HepG2 (cell line): ENCODE results near the gene ALCAM. TPM values are rescaled to one million over a fixed set of nuclear protein-coding genes. Genes with fewer than 3 reads are reported as not detected.

ENCODE experiments used
- AKAP8 ChIP-seq: sonication (generic); formaldehyde crosslinking; IDR thresholded peaks from 2 replicates; pipeline ENCODE4 v1.5.1; 2020; ENCODE audit warnings: mild to moderate bottlenecking, missing genetic modification reagents
- E2F2 ChIP-seq: sonication (generic); formaldehyde crosslinking; IDR thresholded peaks from 2 replicates; pipeline ENCODE4 v1.4.0; 2020; ENCODE audit warnings: missing genetic modification reagents, borderline replicate concordance
- HNF4G ChIP-seq, 2 experiments: sonication (generic) in 1 of 2; formaldehyde crosslinking in 1 of 2; IDR thresholded peaks; 2 replicates each; pipeline versions ENCODE4 v1.4.0 to v1.6.1; 2011 to 2020; ENCODE audit warnings: borderline replicate concordance in 2 of 2, low read depth in 2 of 2, mild to moderate bottlenecking in 2 of 2, low read length in 1 of 2, missing genetic modification reagents in 1 of 2, moderate library complexity in 1 of 2
- MTA1 ChIP-seq: sonication (generic); formaldehyde crosslinking; IDR thresholded peaks from 2 replicates; pipeline ENCODE4 v1.4.0; 2020; ENCODE audit warnings: missing genetic modification reagents, mild to moderate bottlenecking, borderline replicate concordance
- NFE2L1 ChIP-seq: sonication (generic); formaldehyde crosslinking; IDR thresholded peaks from 2 replicates; pipeline ENCODE4 v1.4.0; 2020; ENCODE audit warnings: missing genetic modification reagents, mild to moderate bottlenecking, borderline replicate concordance
- NFYC ChIP-seq: IDR thresholded peaks from 2 replicates; pipeline ENCODE4 v1.6.1; 2016; ENCODE audit warnings: missing genetic modification reagents, missing compliant biosample characterization
- POLR2AphosphoS5 ChIP-seq: IDR thresholded peaks from 2 replicates; pipeline ENCODE4 v1.6.1; 2012; ENCODE audit warnings: low read depth, low read length
- RBAK ChIP-seq: sonication (generic); formaldehyde crosslinking; IDR thresholded peaks from 2 replicates; pipeline ENCODE4 v1.5.1; 2020; ENCODE audit warnings: mild to moderate bottlenecking, missing genetic modification reagents
- SOX13 ChIP-seq, 3 experiments: fragments of 450-650 bp in 1 of 3; sonication (generic) in 1 of 3; formaldehyde crosslinking in 1 of 3; IDR thresholded peaks in 2 of 3; conservative IDR thresholded peaks in 1 of 3; 2 replicates each; pipeline versions ENCODE4 v1.5.0 to v1.6.1; 2016 to 2020; ENCODE audit warnings: antibody characterized with exemption in 1 of 3, mild to moderate bottlenecking in 1 of 3, missing compliant biosample characterization in 1 of 3, missing genetic modification reagents in 1 of 3, moderate library complexity in 1 of 3
- TRIM22 ChIP-seq: fragments of 450-650 bp; IDR thresholded peaks from 2 replicates; pipeline ENCODE4 v1.6.1; 2017
- ZMYM4 ChIP-seq: sonication (generic); formaldehyde crosslinking; IDR thresholded peaks from 2 replicates; pipeline ENCODE4 v1.8.1; 2023; ENCODE audit warnings: mild to moderate bottlenecking, missing genetic modification reagents
- ZNF430 ChIP-seq: sonication (generic); formaldehyde crosslinking; IDR thresholded peaks from 2 replicates; pipeline ENCODE4 v1.9.0; 2021; ENCODE audit warnings: mild to moderate bottlenecking, missing genetic modification reagents
- ZNF501 ChIP-seq: sonication (generic); formaldehyde crosslinking; IDR thresholded peaks from 2 replicates; pipeline ENCODE4 v1.5.1; 2020; ENCODE audit warnings: mild to moderate bottlenecking, moderate library complexity, missing genetic modification reagents
- ZNF558 ChIP-seq: sonication (generic); formaldehyde crosslinking; IDR thresholded peaks from 2 replicates; pipeline ENCODE4 v1.9.0; 2022; ENCODE audit warnings: mild to moderate bottlenecking, missing genetic modification reagents, borderline replicate concordance
- ZNF609 ChIP-seq: sonication (generic); formaldehyde crosslinking; IDR thresholded peaks from 2 replicates; pipeline ENCODE4 v1.4.0; 2020; ENCODE audit warnings: mild to moderate bottlenecking, missing genetic modification reagents, borderline replicate concordance
- ZNF720 ChIP-seq: sonication (generic); formaldehyde crosslinking; IDR thresholded peaks from 2 replicates; pipeline ENCODE4 v1.4.0; 2020; ENCODE audit warnings: missing genetic modification reagents
- polyA plus RNA-seq, 8 experiments: library from polyadenylated mRNA; depleted of rRNA in 3 of 8; stranded (reverse) in 7 of 8; unstranded in 1 of 8; fragments of >200 nt; fragmentation: Illumina TruSeq in 4 of 8; extraction: Trizol in 4 of 8; gene quantifications; 2 replicates each; pipeline versions ENCODE4 v1.2.1 to v1.2.3, GENCODE V29; 2011 to 2016; ENCODE audit warnings: low read depth in 4 of 8, missing spikeins in 1 of 8, mixed read lengths in 1 of 8; ENCODE audit not compliant: insufficient read depth in 1 of 8
- total RNA-seq, 5 experiments: library from RNA; depleted of rRNA; stranded (reverse); fragments of >200 nt; fragmentation: Illumina TruSeq; extraction: Trizol; gene quantifications; 2 replicates each; pipeline ENCODE4 v1.2.3, GENCODE V29; 2016; ENCODE audit warnings: low read depth in 1 of 5
- TF ChIP-seq, protein P1 (sequence below): IDR thresholded peaks from 2 replicates; pipeline ENCODE4 v1.6.1; 2016; ENCODE audit warnings: missing genetic modification reagents, missing compliant biosample characterization
- TF ChIP-seq, protein P2 (sequence below): sonication (generic); formaldehyde crosslinking; IDR thresholded peaks from 2 replicates; pipeline ENCODE4 v1.4.0; 2020; ENCODE audit warnings: missing genetic modification reagents, mild to moderate bottlenecking, borderline replicate concordance

Gene ALCAM
- total and polyA plus RNA-seq, 2 of the 13 experiments (the other 11 are each of a cell fraction or from before 2014, with no cell fraction given): 26.0 to 33.1 TPM

DNA sequence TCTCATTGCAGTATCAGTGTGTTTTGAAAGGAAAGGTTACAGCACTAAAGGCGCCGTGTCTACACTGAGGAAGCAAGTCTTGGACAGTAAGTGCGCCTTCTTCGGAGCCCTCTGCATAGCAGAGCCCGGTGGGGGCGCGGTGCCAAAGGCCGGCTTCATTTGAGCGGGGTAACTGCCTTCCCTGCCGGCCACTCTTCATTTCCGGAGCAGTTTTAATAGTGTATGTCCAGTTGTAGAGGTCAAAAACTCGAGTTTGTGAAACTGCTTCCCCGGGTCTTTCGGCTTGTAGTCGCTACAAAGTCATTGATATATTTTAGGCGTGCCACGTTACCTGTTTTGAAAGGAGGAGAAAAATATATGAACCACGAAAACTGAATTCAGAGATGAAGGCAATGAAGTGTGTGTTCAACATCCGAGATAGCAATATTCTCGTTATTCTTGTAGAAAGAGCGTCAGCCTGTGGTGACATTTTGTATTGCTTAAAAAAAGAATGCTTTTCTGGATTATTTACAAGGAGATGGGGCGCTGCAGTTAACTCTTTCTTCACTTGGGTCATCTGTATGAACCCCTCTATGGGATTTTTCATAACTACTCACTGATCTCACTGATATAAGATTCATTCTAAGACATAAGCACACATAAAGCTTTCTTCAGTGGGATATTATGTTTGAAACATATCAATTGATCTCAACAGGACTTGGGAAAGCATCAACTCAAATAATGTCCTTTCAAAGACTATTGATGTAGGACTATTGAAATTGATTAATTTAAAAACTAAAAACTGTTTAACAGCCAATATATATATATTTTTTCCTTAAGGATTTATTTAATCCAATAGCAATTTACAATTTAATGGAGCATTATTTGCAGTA, 3.0 kb downstream of the ALCAM start (continued):
- TF ChIP-seq AKAP8 (CRISPR knock-in tag): no peak
- no peak for TF ChIP-seq ZNF720 (CRISPR knock-in tag)
- no peak for TF ChIP-seq E2F2 (CRISPR knock-in tag)
- TF ChIP-seq NFYC: no peak
- peak; percentile 40; the same call in 1 of the 2 replicates for TF ChIP-seq ZNF609 (CRISPR knock-in tag)
- TF ChIP-seq, protein P1, sequence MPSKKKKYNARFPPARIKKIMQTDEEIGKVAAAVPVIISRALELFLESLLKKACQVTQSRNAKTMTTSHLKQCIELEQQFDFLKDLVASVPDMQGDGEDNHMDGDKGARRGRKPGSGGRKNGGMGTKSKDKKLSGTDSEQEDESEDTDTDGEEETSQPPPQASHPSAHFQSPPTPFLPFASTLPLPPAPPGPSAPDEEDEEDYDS: 0 out of 2 replicates have a peak, but pooled peaks have one; percentile 24
- TF ChIP-seq ZMYM4 (CRISPR knock-in tag): peak; percentile 67
- no peak for TF ChIP-seq ZNF558 (CRISPR knock-in tag)
- 0 out of 2 replicates have a peak, but pooled peaks have one; percentile 1 for TF ChIP-seq HNF4G (IDR thresholded peaks at IDR 0.05; ENCODE audit: borderline replicate concordance, low read depth, low read length)
- no peak for TF ChIP-seq HNF4G (CRISPR knock-in tag; IDR thresholded peaks at IDR 0.05; ENCODE audit: borderline replicate concordance, low read depth)
- TF ChIP-seq POLR2AphosphoS5: no peak
- TF ChIP-seq NFE2L1 (CRISPR knock-in tag): no peak
- no peak for TF ChIP-seq TRIM22
- TF ChIP-seq MTA1 (CRISPR knock-in tag): no peak
- 0 out of 2 replicates have a peak, but pooled peaks have one; percentile 13 for TF ChIP-seq ZNF501 (CRISPR knock-in tag)
- TF ChIP-seq SOX13 (IDR thresholded peaks at IDR 0.05): no peak
- no peak for TF ChIP-seq SOX13 (CRISPR knock-in tag; conservative IDR thresholded peaks at IDR 0.05 in 1 of 2, IDR thresholded peaks at IDR 0.05 in 1 of 2)
- TF ChIP-seq ZNF430 (CRISPR knock-in tag): no peak
- TF ChIP-seq, protein P2, sequence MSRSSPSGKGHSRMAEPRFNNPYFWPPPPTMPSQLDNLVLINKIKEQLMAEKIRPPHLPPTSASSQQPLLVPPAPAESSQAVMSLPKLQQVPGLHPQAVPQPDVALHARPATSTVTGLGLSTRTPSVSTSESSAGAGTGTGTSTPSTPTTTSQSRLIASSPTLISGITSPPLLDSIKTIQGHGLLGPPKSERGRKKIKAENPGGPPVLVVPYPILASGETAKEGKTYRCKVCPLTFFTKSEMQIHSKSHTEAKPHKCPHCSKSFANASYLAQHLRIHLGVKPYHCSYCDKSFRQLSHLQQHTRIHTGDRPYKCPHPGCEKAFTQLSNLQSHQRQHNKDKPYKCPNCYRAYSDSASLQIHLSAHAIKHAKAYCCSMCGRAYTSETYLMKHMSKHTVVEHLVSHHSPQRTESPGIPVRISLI (CRISPR knock-in tag): peak; percentile 30; the same call in 1 of the 2 replicates
- no peak for TF ChIP-seq RBAK (CRISPR knock-in tag)
